Fibroblast of lung (primary cell): ENCODE results near the gene KRT78. TPM values are rescaled to one million over a fixed set of nuclear protein-coding genes. Genes with fewer than 3 reads are reported as not detected.
"Not testable (repeated sequence)": the region's sequence is repeated elsewhere in the genome, so short reads cannot be mapped to it uniquely, and the experiment has no call there.

ENCODE experiments used
- DNase-seq, 2 donors: peaks; one replicate each; pipeline versions ENCODE4 v3.0.0 to v3.0.0-alpha.2; 2010; ENCODE audit warnings: low read depth in 2 of 2
- H2AFZ ChIP-seq: 2 replicates; pipeline ENCODE4 v1.5.1; 2012; ENCODE audit warnings: low read length, control low read depth, inconsistent platforms
- H3K27ac ChIP-seq: 2 replicates; pipeline ENCODE4 v1.5.1; 2011; ENCODE audit warnings: low read length, control low read depth; ENCODE audit not compliant: insufficient read depth
- H3K27me3 ChIP-seq: 2 replicates; pipeline ENCODE4 v1.5.1; 2011; ENCODE audit warnings: mild to moderate bottlenecking, low read length; ENCODE audit not compliant: control insufficient read depth, insufficient read depth
- H3K36me3 ChIP-seq: 2 replicates; pipeline ENCODE4 v1.5.1; 2011; ENCODE audit warnings: low read length; ENCODE audit not compliant: control insufficient read depth, insufficient read depth
- H3K4me1 ChIP-seq: 2 replicates; pipeline ENCODE4 v1.5.1; 2011; ENCODE audit warnings: low read length; ENCODE audit not compliant: control insufficient read depth, insufficient read depth; ENCODE audit errors: extremely low read depth
- H3K4me2 ChIP-seq: 2 replicates; pipeline ENCODE4 v1.5.1; 2011; ENCODE audit warnings: low read length, control low read depth; ENCODE audit not compliant: insufficient read depth; ENCODE audit errors: extremely low read depth
- H3K4me3 ChIP-seq, 4 experiments: fragments of 200-600 bp in 1 of 4; sonication (generic) in 1 of 4; replicated peaks in 1 of 4; 2 replicates each; pipeline ENCODE4 v1.5.1; 2011 to 2016; ENCODE audit warnings: low read length in 4 of 4, low read depth in 3 of 4, mild to moderate bottlenecking in 3 of 4, control low read depth in 2 of 4, inconsistent platforms in 1 of 4, mixed read lengths in 1 of 4; ENCODE audit not compliant: insufficient read depth in 1 of 4; ENCODE audit errors: control extremely low read depth in 1 of 4
- H3K79me2 ChIP-seq: 2 replicates; pipeline ENCODE4 v1.5.1; 2012; ENCODE audit warnings: mild to moderate bottlenecking, low read length, inconsistent platforms; ENCODE audit not compliant: control insufficient read depth, insufficient read depth
- H3K9ac ChIP-seq: 2 replicates; pipeline ENCODE4 v1.5.1; 2011; ENCODE audit warnings: mild to moderate bottlenecking, low read length, control low read depth; ENCODE audit not compliant: insufficient read depth
- H3K9me3 ChIP-seq: 2 replicates; pipeline ENCODE4 v1.5.1; 2012; ENCODE audit warnings: low read depth, low read length; ENCODE audit not compliant: control insufficient read depth, insufficient read depth
- H4K20me1 ChIP-seq: 2 replicates; pipeline ENCODE4 v1.5.1; 2011; ENCODE audit warnings: low read length; ENCODE audit not compliant: control insufficient read depth, insufficient read depth; ENCODE audit errors: extremely low read depth
- CTCF ChIP-seq, 2 donors: IDR thresholded peaks in 1 of 2; conservative IDR thresholded peaks in 1 of 2; 1 replicate in 1 of 2; 2 replicates in 1 of 2; pipeline ENCODE4 v1.5.1; 2011 to 2012; ENCODE audit warnings: low read length in 2 of 2, control low read depth in 1 of 2, inconsistent platforms in 1 of 2, low read depth in 1 of 2, mild to moderate bottlenecking in 1 of 2
- EZH2 ChIP-seq: IDR thresholded peaks from 2 replicates; pipeline ENCODE4 v1.5.1; 2012; ENCODE audit warnings: low read length, control low read depth, mild to moderate bottlenecking; ENCODE audit errors: missing control alignments
- polyA plus RNA-seq, 2 donors: library from polyadenylated mRNA; depleted of rRNA in 1 of 2; stranded (reverse) in 1 of 2; unstranded in 1 of 2; fragments of >200 nt; gene quantifications; 2 replicates each; pipeline ENCODE4 v1.2.1, GENCODE V29; 2011 to 2012; ENCODE audit warnings: missing spikeins in 1 of 2
- total RNA-seq: library from RNA; depleted of rRNA; stranded (reverse); fragments of >200 nt; gene quantifications from 2 replicates; pipeline ENCODE4 v1.2.1, GENCODE V29; 2014

KRT78 gene
- total and polyA plus RNA-seq, 2 donors (not counting 1 experiment from before 2014, with no cell fraction given): not detected

- Histone ChIP-seq H2AFZ (no peak overlapping the region), H3K4me3 (no peak overlapping the region), H4K20me1 (no peaks in the 10 kb centered on the region), H3K27ac (no peak overlapping the region), H3K36me3 (no peaks in the 10 kb centered on the region), H3K27me3 (no peaks in the 10 kb centered on the region), H3K4me1 (no peaks in the 10 kb centered on the region), H3K4me2 (no peak overlapping the region), H3K9me3 (no peaks in the 10 kb centered on the region), H3K79me2 (no peaks in the 10 kb centered on the region), H3K9ac (no peak overlapping the region)
- no peak for DNase-seq
- no peak for TF ChIP-seq CTCF (conservative IDR thresholded peaks at IDR 0.05 in 1 of 2, IDR thresholded peaks at IDR 0.05 in 1 of 2; ENCODE audit: low read depth in 1 of 2, low read length in 2 of 2)
- TF ChIP-seq EZH2: no peak
These were observed 42.2 kb upstream of the KRT78 start for GRCh38 chr12:52891044-52891443.

GRCh38 chr12:52890417-52890816 is 41.6 kb upstream of the KRT78 start:
- no peaks in the 10 kb centered on the region for H4K20me1 ChIP-seq
- DNase-seq: no peak
- TF ChIP-seq CTCF (conservative IDR thresholded peaks at IDR 0.05 in 1 of 2, IDR thresholded peaks at IDR 0.05 in 1 of 2; ENCODE audit: low read depth in 1 of 2, low read length in 2 of 2): no peak
- no peak for TF ChIP-seq EZH2
- no peak overlapping the region for H3K4me2 ChIP-seq
- H3K4me3 ChIP-seq: no peak overlapping the region
- H3K27ac ChIP-seq: no peak overlapping the region
- no peak overlapping the region for H3K9ac ChIP-seq
- H3K36me3 ChIP-seq: no peaks in the 10 kb centered on the region
- no peaks in the 10 kb centered on the region for H3K79me2 ChIP-seq
- H2AFZ ChIP-seq: no peak overlapping the region
- H3K4me1 ChIP-seq: no peaks in the 10 kb centered on the region
- no peaks in the 10 kb centered on the region for H3K9me3 ChIP-seq
- H3K27me3 ChIP-seq: no peaks in the 10 kb centered on the region

GRCh38 chr12:52884526-52885293 is 35.9 kb upstream of the KRT78 start:
- Histone ChIP-seq H3K4me3 (no peak overlapping the region), H3K27me3 (no peaks in the 10 kb centered on the region), H3K36me3 (no peaks in the 10 kb centered on the region), H2AFZ (no peak overlapping the region), H4K20me1 (no peaks in the 10 kb centered on the region), H3K79me2 (no peaks in the 10 kb centered on the region), H3K27ac (no peak overlapping the region), H3K4me2 (no peak overlapping the region), H3K4me1 (no peaks in the 10 kb centered on the region), H3K9ac (no peak overlapping the region), H3K9me3 (no peaks in the 10 kb centered on the region)
- TF ChIP-seq EZH2 (no peak), CTCF (conservative IDR thresholded peaks at IDR 0.05 in 1 of 2, IDR thresholded peaks at IDR 0.05 in 1 of 2; ENCODE audit: low read depth in 1 of 2, low read length in 2 of 2) (peak; percentile 82 to 84)
- peak; percentile 33 to 53 for DNase-seq

GRCh38 chr12:52880499-52880898 is 31.7 kb upstream of the KRT78 start:
- not testable (repeated sequence) for H3K27me3 ChIP-seq, H2AFZ ChIP-seq, H3K9me3 ChIP-seq, H3K4me1 ChIP-seq, H3K36me3 ChIP-seq, H3K4me3 ChIP-seq, H3K79me2 ChIP-seq, H3K9ac ChIP-seq, H4K20me1 ChIP-seq, H3K4me2 ChIP-seq, DNase-seq, H3K27ac ChIP-seq
